Activated T-helper 1 cell treated with anti-CD3 and anti-CD28 coated beads, Interleukin-12 subunit alpha, Interleukin-12 subunit beta, Interleukin-2, Interleukin-4 antibody, amounts not matched to agents 30 ng/mL and 10 ng/mL and 1 ng/mL, durations not matched to agents 14 hours and 24 hours and 36 hours (primary cell): Measurements from ENCODE around the gene CPD. TPM values are rescaled to one million over a fixed set of nuclear protein-coding genes. Genes with fewer than 3 reads are reported as not detected.
"Not testable (repeated sequence)": the region's sequence is repeated elsewhere in the genome, so short reads cannot be mapped to it uniquely, and the experiment has no call there.

Experiments
- DNase-seq: peaks from one replicate; pipeline ENCODE4 v3.0.0; 2021; ENCODE audit warnings: low spot score
- H3K27ac Mint-ChIP-seq: one replicate; pipeline ENCODE4 v1.8.0; 2021; ENCODE audit warnings: mild to moderate bottlenecking, mixed read lengths
- H3K27me3 Mint-ChIP-seq: one replicate; pipeline ENCODE4 v1.8.0; 2022; ENCODE audit warnings: mild to moderate bottlenecking, moderate library complexity, mixed read lengths; ENCODE audit not compliant: insufficient read depth
- H3K36me3 Mint-ChIP-seq: one replicate; pipeline ENCODE4 v1.8.0; 2021; ENCODE audit warnings: low read depth, mixed read lengths
- H3K4me1 Mint-ChIP-seq: one replicate; pipeline ENCODE4 v1.8.0; 2021; ENCODE audit warnings: low read depth, mixed read lengths
- H3K4me3 Mint-ChIP-seq: one replicate; pipeline ENCODE4 v1.8.0; 2021; ENCODE audit warnings: mild to moderate bottlenecking, moderate library complexity, mixed read lengths
- H3K9me3 Mint-ChIP-seq: one replicate; pipeline ENCODE4 v1.8.0; 2021; ENCODE audit warnings: mixed read lengths
- intact Hi-C: fragments of 100-400 bp; cut with micrococcal nuclease; formaldehyde crosslinking; loops from one replicate; pipeline ENCODE4 v1.15.1; 2024
- total RNA-seq: library from RNA; stranded (reverse); gene quantifications from 2 replicates; pipeline ENCODE4 v1.2.3, GENCODE V29; 2022

Gene CPD
- total RNA-seq, 1 donor from 2014 or later = 29.7 TPM

DNA sequence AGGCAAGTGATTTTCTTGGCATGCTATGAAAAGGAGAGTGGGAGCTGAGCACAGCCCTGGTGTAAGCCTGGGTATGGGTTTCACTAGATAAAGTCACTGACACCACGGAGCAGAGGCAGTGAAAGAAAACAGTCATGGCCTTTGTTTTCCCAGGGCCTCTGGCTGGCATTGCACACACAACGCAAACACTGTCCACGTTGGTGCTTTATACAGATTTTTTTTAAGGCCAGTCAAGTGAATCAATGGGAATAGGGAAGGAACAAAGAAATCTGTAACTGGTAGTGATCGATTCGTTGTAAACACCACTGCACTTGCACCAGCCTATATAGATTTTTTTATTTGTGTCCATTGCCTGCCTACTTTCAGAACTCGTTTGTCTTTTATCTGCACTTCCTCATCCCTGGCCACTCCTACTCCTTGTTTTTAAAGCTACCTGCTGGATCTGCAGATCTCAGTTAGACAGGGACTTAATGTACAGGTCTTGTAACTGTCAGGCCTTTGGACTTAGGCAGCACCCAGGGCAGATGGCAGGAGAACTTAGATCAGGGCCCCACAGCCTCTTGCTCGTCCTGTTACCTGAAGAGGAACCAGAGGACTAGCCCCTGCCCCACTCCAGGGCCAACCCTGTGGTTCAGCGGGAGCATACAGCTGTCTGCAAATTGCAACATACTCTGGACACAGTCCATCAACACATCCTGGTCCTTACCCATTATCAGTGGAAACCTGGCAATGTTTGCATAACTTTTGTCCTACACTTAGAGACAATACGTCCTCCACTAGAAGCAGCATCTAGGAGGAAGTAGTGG is 34.2 kb upstream of the CPD start:
- H3K9me3 Mint-ChIP-seq = no peaks in the 10 kb centered on the region
- peaks cover 19% of the 10 kb centered on the region for H3K4me1 Mint-ChIP-seq
- H3K4me3 Mint-ChIP-seq = no peak overlapping the region
- H3K27me3 Mint-ChIP-seq = peaks cover 7% of the 10 kb centered on the region
- H3K36me3 Mint-ChIP-seq = no peaks in the 10 kb centered on the region
- DNase-seq = no peak
- intact Hi-C loops = loop anchor here (1.0 kb wide), 1 partner anchor 19 kb away; no protein-coding TSS in a partner anchor
- H3K27ac Mint-ChIP-seq = no peak overlapping the region

DNA sequence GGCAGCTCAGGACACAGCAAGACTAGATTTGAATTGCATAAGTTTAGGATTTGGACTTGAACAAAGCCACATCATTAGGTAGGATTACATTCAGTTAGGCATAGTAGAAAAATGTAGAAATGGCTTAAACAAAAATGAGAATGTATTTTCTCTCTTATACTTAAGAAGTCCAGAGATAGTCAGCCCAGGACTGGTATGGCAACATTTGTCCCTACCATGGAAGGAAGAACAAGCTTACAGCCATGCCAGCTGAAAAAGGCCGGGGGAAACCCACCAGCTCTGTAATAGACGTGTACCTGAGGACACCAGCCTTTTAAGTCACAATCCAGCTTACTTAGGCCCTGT is 33.7 kb upstream of the CPD start:
- Mint-ChIP-seq H3K4me3 (no peak overlapping the region), H3K4me1 (peaks cover 16% of the 10 kb centered on the region), H3K9me3 (no peaks in the 10 kb centered on the region), H3K27me3 (peaks cover 7% of the 10 kb centered on the region), H3K36me3 (no peaks in the 10 kb centered on the region), H3K27ac (no peak overlapping the region)
- DNase-seq = no peak
- intact Hi-C loops = loop anchor here (1.0 kb wide), 1 partner anchor 18 kb away; no protein-coding TSS in a partner anchor

DNA sequence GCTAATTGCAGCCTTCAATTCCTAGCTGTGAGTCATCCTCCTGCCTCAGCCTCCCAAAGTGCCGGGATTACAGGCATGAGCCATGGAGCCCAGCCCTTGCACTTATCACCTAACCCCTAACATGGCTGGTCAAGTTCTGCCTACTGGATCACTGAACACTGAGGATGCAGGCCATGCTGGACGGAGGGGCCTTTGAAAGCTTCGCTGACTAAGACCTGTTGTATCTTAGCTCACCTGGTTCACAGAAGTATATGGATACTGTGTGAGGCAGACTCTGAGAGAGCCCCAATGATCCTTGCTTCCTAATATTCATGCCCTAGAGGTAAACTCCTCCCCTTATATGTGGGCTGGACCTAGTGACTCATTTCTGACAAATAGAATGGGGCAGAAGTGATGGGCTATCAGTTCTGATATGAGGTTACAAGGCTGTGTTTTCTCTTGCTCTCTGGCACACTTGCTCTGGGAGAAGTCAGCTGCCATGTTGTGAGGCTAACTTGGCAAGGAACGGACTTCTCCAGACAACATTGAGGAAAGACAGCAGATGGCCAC is 33.1 kb upstream of the CPD start:
- no peak for DNase-seq
- H3K36me3 Mint-ChIP-seq = no peaks in the 10 kb centered on the region
- peaks cover 11% of the 10 kb centered on the region for H3K4me1 Mint-ChIP-seq
- H3K27ac Mint-ChIP-seq = no peak overlapping the region
- H3K9me3 Mint-ChIP-seq = no peaks in the 10 kb centered on the region
- peaks cover 7% of the 10 kb centered on the region for H3K27me3 Mint-ChIP-seq
- H3K4me3 Mint-ChIP-seq = no peak overlapping the region
- intact Hi-C loops = loop anchor here (1.0 kb wide), 1 partner anchor 18 kb away; no protein-coding TSS in a partner anchor

DNA sequence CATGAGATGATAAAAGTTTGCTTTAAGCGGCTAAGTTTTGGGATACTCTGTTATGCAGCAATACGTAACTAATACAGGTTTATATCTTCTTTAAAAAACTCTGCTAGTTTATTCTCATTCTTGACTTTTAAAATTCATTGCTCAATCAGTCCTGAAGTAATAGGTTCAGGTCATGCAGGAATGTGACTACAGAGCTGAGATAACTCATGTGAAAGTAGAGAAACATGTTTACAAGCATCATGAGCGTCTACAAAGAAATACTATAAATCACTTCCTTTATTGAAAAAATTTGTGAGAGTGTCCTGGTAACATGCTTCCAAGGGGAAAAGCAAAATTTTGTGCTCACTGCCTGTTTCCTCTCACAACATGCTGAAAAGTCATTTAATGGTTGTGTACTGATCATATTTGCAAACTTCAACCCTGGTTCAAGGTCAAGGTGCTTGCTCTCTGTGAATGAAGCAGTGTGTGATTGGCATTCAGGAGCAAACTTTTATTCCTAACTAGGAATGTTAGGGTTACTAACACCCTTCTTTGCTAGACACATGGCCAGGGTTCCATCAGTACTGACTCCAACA is 32.4 kb upstream of the CPD start:
- DNase-seq = no peak
- H3K27ac Mint-ChIP-seq = no peak overlapping the region
- H3K27me3 Mint-ChIP-seq = peaks cover 7% of the 10 kb centered on the region
- no peaks in the 10 kb centered on the region for H3K36me3 Mint-ChIP-seq
- no peak overlapping the region for H3K4me3 Mint-ChIP-seq
- intact Hi-C loops = no loop called here
- no peaks in the 10 kb centered on the region for H3K9me3 Mint-ChIP-seq
- H3K4me1 Mint-ChIP-seq = peaks cover 8% of the 10 kb centered on the region

DNA sequence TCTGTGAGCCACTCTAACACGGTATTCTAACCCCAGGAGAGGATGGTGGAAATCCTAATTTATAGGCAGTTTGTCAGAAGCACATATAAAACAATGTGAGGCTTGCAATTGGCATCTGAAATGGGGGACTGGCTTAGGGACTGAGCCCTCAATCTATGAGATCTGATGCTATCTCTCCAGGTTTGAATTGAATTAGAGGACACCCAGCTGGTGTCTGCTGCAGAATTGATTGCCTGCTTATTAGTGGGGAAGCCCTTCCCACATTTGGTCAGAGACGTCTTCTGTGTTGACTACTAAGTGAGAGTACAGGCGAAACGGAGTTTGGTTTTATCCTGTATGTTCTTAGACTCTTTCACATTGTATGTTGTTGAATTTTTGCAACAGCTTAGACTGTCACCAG is 31.2 kb upstream of the CPD start:
- Mint-ChIP-seq H3K9me3 (no peaks in the 10 kb centered on the region), H3K27ac (no peak overlapping the region), H3K27me3 (peaks cover 7% of the 10 kb centered on the region), H3K36me3 (no peaks in the 10 kb centered on the region), H3K4me3 (no peak overlapping the region), H3K4me1 (peaks cover 13% of the 10 kb centered on the region)
- intact Hi-C loops = no loop called here
- DNase-seq = no peak

DNA sequence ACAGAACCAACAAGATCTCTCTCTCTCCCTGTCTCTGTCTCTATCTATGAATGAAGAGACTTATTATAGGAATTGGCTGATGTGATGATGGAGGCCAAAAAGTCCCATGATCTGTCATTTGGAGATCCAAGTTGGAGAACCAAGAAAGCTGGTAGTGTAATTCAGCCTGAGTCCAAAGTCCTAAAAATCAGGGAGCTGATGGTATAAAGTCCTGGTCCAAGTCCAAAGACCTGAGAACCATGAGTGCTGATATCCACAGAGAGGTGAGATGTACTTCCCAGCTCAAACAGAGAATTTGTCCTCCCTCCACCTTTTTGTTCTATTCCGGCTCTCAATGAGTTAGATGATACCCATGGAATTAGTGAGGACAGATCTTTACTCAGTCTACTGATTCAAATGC is 29.5 kb upstream of the CPD start:
- no peak overlapping the region for H3K27ac Mint-ChIP-seq
- intact Hi-C loops = no loop called here

DNA sequence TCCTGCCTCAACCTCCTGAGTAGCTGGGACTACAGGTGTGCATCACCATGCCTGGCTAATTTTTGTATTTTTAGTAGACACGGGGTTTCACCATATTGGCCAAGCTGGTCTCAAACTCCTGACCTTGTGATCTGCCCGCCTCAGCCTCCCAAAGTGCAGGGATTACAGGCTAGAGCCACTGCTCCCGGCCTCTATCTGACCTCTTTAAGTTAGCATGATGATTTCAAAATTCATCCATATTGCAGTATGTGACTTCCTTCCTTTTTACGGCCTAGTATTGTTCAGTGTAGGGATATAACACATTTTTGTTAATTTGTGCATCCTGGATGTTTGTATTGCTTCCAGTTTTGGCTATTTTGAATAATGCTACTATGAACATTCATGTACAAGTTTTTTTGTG is 27.5 kb upstream of the CPD start:
- H3K27ac Mint-ChIP-seq, H3K36me3 Mint-ChIP-seq, H3K27me3 Mint-ChIP-seq, H3K9me3 Mint-ChIP-seq, intact Hi-C loops, H3K4me3 Mint-ChIP-seq, DNase-seq: not testable (repeated sequence)
- H3K4me1 Mint-ChIP-seq = peaks cover 19% of the 10 kb centered on the region

More for the DNA sequence above, 29.5 kb upstream of the CPD start:
- Mint-ChIP-seq H3K4me3 (no peak overlapping the region), H3K9me3 (no peaks in the 10 kb centered on the region), H3K4me1 (peaks cover 14% of the 10 kb centered on the region), H3K27me3 (peaks cover 7% of the 10 kb centered on the region), H3K36me3 (no peaks in the 10 kb centered on the region)
- no peak for DNase-seq

DNA sequence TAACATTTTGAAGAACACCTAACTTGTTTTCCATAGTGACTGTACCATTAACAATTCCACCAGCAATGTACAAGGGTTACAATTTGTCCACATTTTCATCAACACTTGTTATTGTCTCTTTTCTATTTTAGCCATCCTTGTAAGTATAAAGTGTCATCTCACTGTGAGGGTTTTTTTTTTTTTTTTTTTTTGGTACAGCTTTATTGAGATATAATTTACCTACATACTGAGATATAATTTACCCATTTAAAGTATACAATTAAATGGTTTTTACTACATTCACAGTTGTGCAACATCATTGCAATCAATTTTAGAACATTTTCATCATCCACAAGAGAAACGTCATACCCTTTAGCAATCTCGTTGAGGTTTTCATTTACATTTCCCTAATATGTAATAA is 27.0 kb upstream of the CPD start:
- DNase-seq = no peak
- Mint-ChIP-seq H3K4me1 (peaks cover 19% of the 10 kb centered on the region), H3K9me3 (no peaks in the 10 kb centered on the region), H3K36me3 (no peaks in the 10 kb centered on the region), H3K27me3 (peaks cover 7% of the 10 kb centered on the region), H3K4me3 (no peak overlapping the region), H3K27ac (no peak overlapping the region)
- intact Hi-C loops = no loop called here

DNA sequence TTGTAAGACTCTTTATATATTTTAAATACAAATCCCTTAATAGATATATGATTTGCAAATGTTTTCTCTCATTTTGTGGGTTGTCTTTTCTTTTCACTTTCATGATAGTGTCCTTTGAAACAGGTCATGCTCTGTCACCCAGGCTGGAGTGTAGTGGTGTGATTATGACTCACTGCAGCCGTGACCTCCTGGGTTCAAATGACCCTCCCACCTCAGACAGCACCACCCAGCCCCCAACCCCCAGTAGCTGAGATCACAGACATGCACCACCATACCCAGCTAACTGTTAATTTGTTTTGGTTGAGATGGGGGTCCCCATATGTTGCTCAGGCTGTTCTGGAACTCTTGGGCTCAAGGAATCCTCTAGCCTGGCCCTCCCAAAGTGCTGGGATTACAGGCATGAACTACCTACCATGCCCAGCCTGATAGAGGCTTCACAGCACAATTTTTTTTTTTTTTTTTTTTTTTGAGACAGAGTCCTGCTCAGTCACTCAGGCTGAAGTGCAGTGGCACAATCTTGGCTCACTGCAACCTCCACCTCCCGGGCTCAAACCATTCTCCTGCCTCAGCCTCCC is 26.4 kb upstream of the CPD start:
- no peaks in the 10 kb centered on the region for H3K9me3 Mint-ChIP-seq
- no peak overlapping the region for H3K4me3 Mint-ChIP-seq
- no peak overlapping the region for H3K27ac Mint-ChIP-seq
- H3K36me3 Mint-ChIP-seq = no peaks in the 10 kb centered on the region
- peaks cover 19% of the 10 kb centered on the region for H3K4me1 Mint-ChIP-seq
- no peak for DNase-seq
- peaks cover 7% of the 10 kb centered on the region for H3K27me3 Mint-ChIP-seq
- intact Hi-C loops = no loop called here

DNA sequence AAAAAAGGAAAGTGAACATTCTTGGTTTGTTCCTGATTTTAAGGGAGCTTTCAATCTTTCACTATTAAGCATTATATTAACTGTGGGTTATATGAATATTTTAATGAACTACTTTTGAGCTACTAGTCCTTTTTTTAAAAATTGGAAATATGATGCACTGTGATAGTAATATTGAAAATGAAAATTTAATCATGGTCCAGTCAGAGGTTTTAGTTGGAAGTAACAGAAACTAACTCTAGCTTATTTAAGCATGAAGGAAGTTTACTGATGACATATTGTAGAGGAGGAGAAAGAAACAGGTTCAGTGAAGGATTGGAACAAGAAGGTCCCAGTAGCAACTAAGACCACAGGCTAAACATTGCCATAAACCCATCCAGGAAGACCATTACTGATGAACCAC is 24.0 kb upstream of the CPD start:
- Mint-ChIP-seq H3K27ac (no peak overlapping the region), H3K9me3 (no peaks in the 10 kb centered on the region), H3K4me3 (no peak overlapping the region), H3K27me3 (no peaks in the 10 kb centered on the region), H3K4me1 (peaks cover 19% of the 10 kb centered on the region), H3K36me3 (no peaks in the 10 kb centered on the region)
- DNase-seq = no peak
- intact Hi-C loops = no loop called here

DNA sequence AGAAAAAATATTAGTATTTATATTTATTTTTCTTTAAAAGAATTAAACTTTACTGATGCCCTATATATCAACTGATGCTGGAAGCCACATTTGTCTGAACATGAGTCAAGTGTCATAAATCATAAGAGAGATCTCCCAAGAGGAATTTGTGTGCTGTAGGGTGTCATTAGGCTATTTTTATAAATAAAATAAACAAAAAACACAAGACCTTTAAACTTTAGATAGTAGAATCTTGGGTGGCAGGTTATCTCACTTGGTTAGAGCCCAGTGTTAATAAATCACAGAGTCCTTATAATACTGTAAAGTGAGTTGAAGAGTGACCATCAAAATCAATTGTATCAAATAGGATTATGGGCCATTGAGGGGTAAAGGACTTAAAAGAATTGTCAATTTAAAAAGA is 21.3 kb upstream of the CPD start:
- DNase-seq = no peak
- peaks cover 7% of the 10 kb centered on the region for H3K36me3 Mint-ChIP-seq
- no peak overlapping the region for H3K4me3 Mint-ChIP-seq
- intact Hi-C loops = no loop called here
- H3K27ac Mint-ChIP-seq = no peak overlapping the region
- no peaks in the 10 kb centered on the region for H3K27me3 Mint-ChIP-seq
- H3K9me3 Mint-ChIP-seq = peaks cover 16% of the 10 kb centered on the region
- peaks cover 17% of the 10 kb centered on the region for H3K4me1 Mint-ChIP-seq

DNA sequence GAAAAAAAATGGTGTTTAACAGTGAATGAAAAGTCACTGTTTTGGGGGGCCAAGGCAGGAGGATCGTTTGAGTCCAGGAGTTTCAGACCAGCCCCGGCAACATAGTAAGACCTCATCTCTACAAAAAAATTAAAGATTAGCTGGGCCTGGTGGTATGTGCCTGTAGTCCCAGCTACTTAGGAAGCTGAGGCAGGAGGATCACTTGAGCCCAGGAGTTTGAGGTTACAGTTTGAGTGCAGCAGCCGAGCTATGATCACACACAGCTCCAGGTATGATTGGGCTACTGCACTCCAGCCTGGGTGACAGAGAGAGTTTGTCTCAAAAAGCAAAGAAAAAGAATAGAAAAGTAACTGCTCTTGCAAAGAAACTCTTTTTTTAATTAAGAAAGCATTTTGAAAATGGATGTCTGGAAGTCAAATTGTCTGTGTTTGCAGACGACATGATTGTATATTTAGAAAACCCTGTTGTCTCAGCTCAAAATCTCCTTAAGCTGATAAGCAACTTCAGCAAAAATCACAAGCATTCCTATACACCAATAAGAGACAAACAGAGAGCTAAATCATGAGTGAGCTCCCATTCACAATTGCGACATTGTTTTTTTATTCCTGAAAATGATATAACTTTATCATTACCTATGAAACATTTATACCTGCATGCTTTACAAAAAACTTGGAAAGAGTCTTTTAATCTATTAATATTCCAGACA is 20.5 kb upstream of the CPD start:
- DNase-seq = no peak
- Mint-ChIP-seq H3K4me1 (peaks cover 22% of the 10 kb centered on the region), H3K27ac (no peak overlapping the region), H3K9me3 (peaks cover 18% of the 10 kb centered on the region), H3K27me3 (no peaks in the 10 kb centered on the region), H3K36me3 (peaks cover 7% of the 10 kb centered on the region), H3K4me3 (no peak overlapping the region)
- intact Hi-C loops = no loop called here
